Panc1 (cell line): ENCODE results near the gene EYA3. TPM values are rescaled to one million over a fixed set of nuclear protein-coding genes. Genes with fewer than 3 reads are reported as not detected.

Experiments used
- ATAC-seq: fragments of 200-7000 bp; cut with Tn5 transposase; 2 replicates; pipeline ENCODE4 v1.9.1; 2020; ENCODE audit warnings: mild to moderate bottlenecking, moderate library complexity
- BruUV-seq: library from RNA; stranded (reverse); fragments of 400-500 nt; replicated peaks from 2 replicates; lab custom pipeline; 2021; lab: Mats Ljungman, UMichigan
- CTCF ChIA-PET: fragments of 300-600 bp; sonication (Branson Sonifier 250); formaldehyde crosslinking; loops from one replicate; lab custom pipeline; 2022; ENCODE audit warnings: antibody characterized with exemption; lab: Charles Lee
- POLR2A ChIA-PET: fragments of 300-600 bp; sonication (Branson Sonifier 250); formaldehyde crosslinking; loops from one replicate; lab custom pipeline; 2022; ENCODE audit warnings: antibody characterized with exemption; lab: Charles Lee
- DNase-seq: peaks from one replicate; pipeline ENCODE4 v3.0.0-alpha.2; 2010; ENCODE audit warnings: low read depth, low spot score
- H3K27ac ChIP-seq: 2 replicates; pipeline ENCODE4 v1.5.1; 2011; ENCODE audit warnings: mild to moderate bottlenecking, low read length, inconsistent platforms
- H3K27me3 ChIP-seq: fragments of 200-500 bp; sonication (Bioruptor generic); 2 replicates; pipeline ENCODE4 v1.6.0; 2014; ENCODE audit warnings: low read length, inconsistent platforms; ENCODE audit not compliant: control insufficient read depth, insufficient read depth
- H3K36me3 ChIP-seq: fragments of 200-500 bp; sonication (Bioruptor generic); 2 replicates; pipeline ENCODE4 v1.5.1; 2014; ENCODE audit warnings: inconsistent platforms, mild to moderate bottlenecking, low read length, moderate library complexity; ENCODE audit not compliant: control insufficient read depth, insufficient read depth
- H3K4me1 ChIP-seq: 2 replicates; pipeline ENCODE4 v1.5.1; 2011; ENCODE audit warnings: inconsistent platforms, mild to moderate bottlenecking, low read length, moderate library complexity; ENCODE audit not compliant: control insufficient read depth, insufficient read depth
- H3K4me3 ChIP-seq, 2 experiments: 2 replicates each; pipeline ENCODE4 v1.5.1; 2011 to 2012; ENCODE audit warnings: low read depth in 2 of 2, low read length in 2 of 2, mild to moderate bottlenecking in 2 of 2, inconsistent platforms in 1 of 2, moderate library complexity in 1 of 2
- H3K9me3 ChIP-seq: fragments of 200-500 bp; sonication (Bioruptor generic); 2 replicates; pipeline ENCODE4 v1.5.1; 2014; ENCODE audit warnings: low read depth, mild to moderate bottlenecking, inconsistent platforms, low read length, moderate library complexity; ENCODE audit not compliant: control insufficient read depth, insufficient read depth
- CTCF ChIP-seq: fragments of 450-650 bp; IDR thresholded peaks from 2 replicates; pipeline ENCODE4 v1.5.1; 2017; ENCODE audit warnings: mild to moderate bottlenecking
- POLR2AphosphoS5 ChIP-seq: IDR thresholded peaks from 2 replicates; pipeline ENCODE4 v1.6.1; 2012; ENCODE audit warnings: mild to moderate bottlenecking, low read depth, low read length, moderate library complexity
- REST ChIP-seq, 2 experiments: IDR thresholded peaks; 2 replicates each; pipeline ENCODE4 v1.6.1; 2011 to 2012; ENCODE audit warnings: low read depth in 2 of 2, control low read depth in 1 of 2, low read length in 1 of 2, mild to moderate bottlenecking in 1 of 2, moderate library complexity in 1 of 2; ENCODE audit not compliant: insufficient read depth in 1 of 2
- SIN3A ChIP-seq: IDR thresholded peaks from 2 replicates; pipeline ENCODE4 v1.6.1; 2012; ENCODE audit warnings: low read depth, mild to moderate bottlenecking, low read length, moderate library complexity, borderline replicate concordance; ENCODE audit not compliant: insufficient read depth
- TCF7L2 ChIP-seq: IDR thresholded peaks from 2 replicates; pipeline ENCODE4 v1.6.1; 2011; ENCODE audit warnings: mild to moderate bottlenecking, low read depth, low read length, inconsistent platforms
- in situ Hi-C: cut with HindIII; loops from 2 replicates; pipeline ENCODE4 v1.10.0; 2016; ENCODE audit warnings: low sequenced_read_pairs, low pct_unique_long_range_greater_than_20kb
- intact Hi-C: fragments of 100-400 bp; cut with micrococcal nuclease; formaldehyde crosslinking; loops from one replicate; pipeline ENCODE4 v1.10.0; 2022; ENCODE audit not compliant: unreplicated experiment
- total RNA-seq: library from RNA; stranded (reverse); gene quantifications from one replicate; pipeline ENCODE4 v1.2.1, GENCODE V29; 2021; ENCODE audit not compliant: unreplicated experiment

The EYA3 gene
- total RNA-seq, 1 experiment from 2014 or later: 17.5 TPM

GRCh38 chr1:27990920-27991537, 97.4 kb downstream of the EYA3 start:
- in situ Hi-C loops: no loop called here

GRCh38 chr1:27981145-27981544, 107.3 kb downstream of the EYA3 start:
- ATAC-seq (no peak; the same call in 1 of the 2 replicates), DNase-seq (no peak)
- H3K4me1 ChIP-seq: no peaks in the 10 kb centered on the region
- ChIA-PET POLR2A (no interaction called here), CTCF (no interaction called here)
- H3K4me3 ChIP-seq: no peak overlapping the region
- in situ Hi-C loops (no loop called here), intact Hi-C loops (no loop called here)
- no peaks in the 10 kb centered on the region for H3K9me3 ChIP-seq
- H3K27me3 ChIP-seq: no peaks in the 10 kb centered on the region
- TF ChIP-seq SIN3A (no peak), REST (IDR thresholded peaks at IDR 0.05; ENCODE audit: insufficient read depth in 1 of 2, low read depth in 2 of 2, low read length in 1 of 2) (no peak), TCF7L2 (no peak), POLR2AphosphoS5 (no peak), CTCF (no peak)
- H3K36me3 ChIP-seq: no peaks in the 10 kb centered on the region
- no TSS peak for BruUV-seq
- H3K27ac ChIP-seq: no peak overlapping the region

More at GRCh38 chr1:27990920-27991537, 97.4 kb downstream of the EYA3 start:
- no TSS peak for BruUV-seq
- intact Hi-C loops: no loop called here
- no peaks in the 10 kb centered on the region for H3K4me1 ChIP-seq
- no peaks in the 10 kb centered on the region for H3K9me3 ChIP-seq
- DNase-seq: no peak
- H3K27ac ChIP-seq: no peak overlapping the region
- H3K27me3 ChIP-seq: no peaks in the 10 kb centered on the region
- TF ChIP-seq CTCF (no peak), REST (IDR thresholded peaks at IDR 0.05; ENCODE audit: insufficient read depth in 1 of 2, low read depth in 2 of 2, low read length in 1 of 2) (no peak), POLR2AphosphoS5 (no peak), TCF7L2 (no peak), SIN3A (no peak)
- POLR2A ChIA-PET: no interaction called here
- no peak for ATAC-seq
- peaks cover 18% of the 10 kb centered on the region for H3K36me3 ChIP-seq
- CTCF ChIA-PET: no interaction called here
- H3K4me3 ChIP-seq: no peak overlapping the region
